HG03469 (cell line): ENCODE data around the gene LPO.

ENCODE experiments used
- ATAC-seq: cut with Tn5 transposase; IDR thresholded peaks from one replicate; pipeline ENCODE4 v1.9.1; 2021; ENCODE audit warnings: mild to moderate bottlenecking, moderate library complexity, moderate number of reproducible peaks; ENCODE audit not compliant: unreplicated experiment

Gene LPO

GRCh38 chr17:58315281-58315711 lies 76.9 kb downstream of the LPO start:
- no peak for ATAC-seq

- no peak for ATAC-seq
These were observed 77.4 kb downstream of the LPO start for GRCh38 chr17:58315750-58316149.

- ATAC-seq, result no peak
These were observed 78.0 kb downstream of the LPO start for GRCh38 chr17:58316260-58316960.

GRCh38 chr17:58317421-58318064 lies 79.2 kb downstream of the LPO start:
- ATAC-seq, result no peak

GRCh38 chr17:58318065-58318481 lies 79.7 kb downstream of the LPO start:
- no peak for ATAC-seq
